ENCODE results near the gene SLX9. TPM values are rescaled to one million over a fixed set of nuclear protein-coding genes. Genes with fewer than 3 reads are reported as not detected.

SLX9 gene
- total RNA-seq, 2 experiments from 2014 or later: 18.6 to 61.6 TPM

- Histone ChIP-seq H3K36me3 (ENCODE audit: insufficient read depth, low read length) (no peaks in the 10 kb centered on the region), H3K27ac (ENCODE audit: low read depth, low read length, poor library complexity, severe bottlenecking) (peak overlapping the region; percentile 35), H3K9me3 (ENCODE audit: low read length) (no peaks in the 10 kb centered on the region), H3K9me2 (ENCODE audit: insufficient read depth, low read length) (no peaks in the 10 kb centered on the region), H2AFZ (ENCODE audit: low read length) (peak overlapping the region; percentile 64; the same call in 1 of the 2 replicates), H3K4me1 (ENCODE audit: insufficient read depth, low read length, poor library complexity, severe bottlenecking) (peaks cover 41% of the 10 kb centered on the region), H3K4me2 (ENCODE audit: low read length) (peak overlapping the region; percentile 54), H4K20me1 (ENCODE audit: insufficient read depth, low read length) (no peaks in the 10 kb centered on the region), H3K79me2 (ENCODE audit: insufficient read depth, low read depth, low read length) (no peaks in the 10 kb centered on the region), H3K4me3 (ENCODE audit: low read depth, low read length, poor library complexity, severe bottlenecking) (peak overlapping the region; percentile 37)
- POLR2A ChIA-PET: interaction anchor here (0.7 to 1.2 kb wide), 2 partner anchors 14 to 18 kb away, joined by 3 to 9 read pairs; no protein-coding TSS in a partner anchor
- BruUV-seq (replicated peaks): no TSS peak
- intact Hi-C loops (cut with micrococcal nuclease; ENCODE audit: unreplicated experiment): loop anchor here (2.0 kb wide), 1 partner anchor 17 kb away; no protein-coding TSS in a partner anchor
- no peak for DNase-seq (ENCODE audit: low spot score)
- CTCF ChIA-PET (ENCODE audit: unreplicated experiment): interaction anchor here (0.6 kb wide), 2 partner anchors 38 to 39 kb away, joined by 3 read pairs; no protein-coding TSS in a partner anchor
- TF ChIP-seq EZH2phosphoT487 (IDR thresholded peaks at IDR 0.05; ENCODE audit: borderline replicate concordance, low read depth, low read length): no peak
- TF ChIP-seq CTCF (conservative IDR thresholded peaks at IDR 0.05; ENCODE audit: low read length): no peak
These were observed 26.2 kb upstream of the SLX9 start for GRCh38 chr21:44913425-44914175.

- peak; percentile 69 for DNase-seq (ENCODE audit: low spot score)
- TF ChIP-seq EZH2phosphoT487 (IDR thresholded peaks at IDR 0.05; ENCODE audit: borderline replicate concordance, low read depth, low read length) (no peak), CTCF (conservative IDR thresholded peaks at IDR 0.05; ENCODE audit: low read length) (no peak)
- intact Hi-C loops (cut with micrococcal nuclease; ENCODE audit: unreplicated experiment): loop anchor here (2.0 kb wide), 1 partner anchor 16 kb away; no protein-coding TSS in a partner anchor
These were observed 25.5 kb upstream of the SLX9 start for GRCh38 chr21:44914176-44914874.

More at GRCh38 chr21:44914176-44914874, 25.5 kb upstream of the SLX9 start:
- ChIA-PET POLR2A (interaction anchor here (0.7 to 1.2 kb wide), 2 partner anchors 13 to 18 kb away, joined by 3 to 9 read pairs; no protein-coding TSS in a partner anchor), CTCF (ENCODE audit: unreplicated experiment) (interaction anchor here (0.6 kb wide), 2 partner anchors 39 to 40 kb away, joined by 3 read pairs; no protein-coding TSS in a partner anchor)
- Histone ChIP-seq H3K9me2 (ENCODE audit: insufficient read depth, low read length) (no peaks in the 10 kb centered on the region), H2AFZ (ENCODE audit: low read length) (peak overlapping the region; percentile 64), H3K79me2 (ENCODE audit: insufficient read depth, low read depth, low read length) (no peaks in the 10 kb centered on the region), H3K4me3 (ENCODE audit: low read depth, low read length, poor library complexity, severe bottlenecking) (peak overlapping the region; percentile 37), H4K20me1 (ENCODE audit: insufficient read depth, low read length) (no peaks in the 10 kb centered on the region), H3K36me3 (ENCODE audit: insufficient read depth, low read length) (no peaks in the 10 kb centered on the region), H3K4me1 (ENCODE audit: insufficient read depth, low read length, poor library complexity, severe bottlenecking) (peaks cover 41% of the 10 kb centered on the region), H3K27ac (ENCODE audit: low read depth, low read length, poor library complexity, severe bottlenecking) (peak overlapping the region; percentile 35), H3K4me2 (ENCODE audit: low read length) (peak overlapping the region; percentile 54), H3K9me3 (ENCODE audit: low read length) (no peaks in the 10 kb centered on the region)
- BruUV-seq (replicated peaks): no TSS peak
